Activated CD4-positive, alpha-beta memory T cell treated with anti-CD3 and anti-CD28 coated beads for 36 hours (primary cell): ENCODE results near the gene ZNF581. TPM values are rescaled to one million over a fixed set of nuclear protein-coding genes. Genes with fewer than 3 reads are reported as not detected.

Experiments used
- CTCF ChIA-PET: fragments of 350-600 bp; sonication (Branson Sonifier 250); formaldehyde crosslinking; loops from one replicate; lab custom pipeline; 2021; ENCODE audit warnings: antibody characterized with exemption, inconsistent platforms; lab: Charles Lee
- POLR2A ChIA-PET: fragments of 350-600 bp; sonication (Branson Sonifier 250); formaldehyde crosslinking; loops from one replicate; lab custom pipeline; 2021; ENCODE audit warnings: antibody characterized with exemption; lab: Charles Lee
- DNase-seq: peaks from one replicate; pipeline ENCODE4 v3.0.0-alpha.2; 2020
- H3K27ac Mint-ChIP-seq: one replicate; pipeline ENCODE4 v1.8.0; 2021; ENCODE audit warnings: mixed read lengths
- H3K27me3 Mint-ChIP-seq: one replicate; pipeline ENCODE4 v1.8.0; 2021; ENCODE audit warnings: mixed read lengths
- H3K36me3 Mint-ChIP-seq: one replicate; pipeline ENCODE4 v1.8.0; 2021; ENCODE audit warnings: mixed read lengths
- H3K4me1 Mint-ChIP-seq: one replicate; pipeline ENCODE4 v1.8.0; 2021; ENCODE audit warnings: low read depth, mixed read lengths
- H3K4me3 Mint-ChIP-seq: one replicate; pipeline ENCODE4 v1.8.0; 2021; ENCODE audit warnings: mild to moderate bottlenecking, mixed read lengths
- H3K9me3 Mint-ChIP-seq: one replicate; pipeline ENCODE4 v1.8.0; 2021; ENCODE audit warnings: mixed read lengths
- intact Hi-C: fragments of 100-400 bp; cut with micrococcal nuclease; formaldehyde crosslinking; loops from one replicate; pipeline ENCODE4 v1.15.1; 2023
- total RNA-seq, 2 experiments: library from RNA; stranded (reverse); gene quantifications; one replicate each; pipeline ENCODE4 v1.2.3, GENCODE V29; 2021

ZNF581 gene
- total RNA-seq, 2 experiments from 2014 or later = 19.2 to 20.1 TPM

GRCh38 chr19:55643887-55644176 is 383 bp downstream of the ZNF581 start:
- no peak for DNase-seq
- POLR2A ChIA-PET = interaction anchor here (2.6 kb wide), 1 partner anchor 11 kb away, joined by 19 read pairs; the partner anchor contains the start of gene U2AF2
- Mint-ChIP-seq H3K4me1 (peaks cover 49% of the 10 kb centered on the region), H3K36me3 (peaks cover 24% of the 10 kb centered on the region), H3K9me3 (peaks cover 2% of the 10 kb centered on the region), H3K27me3 (no peaks in the 10 kb centered on the region), H3K27ac (peak overlapping the region; percentile 98), H3K4me3 (peak overlapping the region; percentile 85)
- CTCF ChIA-PET = interaction anchor here (1.0 to 1.1 kb wide), 2 partner anchors 9 to 10 kb away, joined by 3 to 4 read pairs; no protein-coding TSS in a partner anchor
- intact Hi-C loops = loop anchor here (1.0 to 5.0 kb wide), 5 partner anchors 9 to 387 kb away; partner anchors contain the start of genes PPP6R1, RPL28, TMEM238 and ZNF865

GRCh38 chr19:55644191-55644833 is 863 bp downstream of the ZNF581 start:
- CTCF ChIA-PET = interaction anchor here (1.0 to 1.1 kb wide), 2 partner anchors 9 to 10 kb away, joined by 3 to 4 read pairs; no protein-coding TSS in a partner anchor
- Mint-ChIP-seq H3K4me1 (peaks cover 46% of the 10 kb centered on the region), H3K27ac (peak overlapping the region; percentile 98), H3K36me3 (peaks cover 21% of the 10 kb centered on the region), H3K27me3 (no peaks in the 10 kb centered on the region), H3K4me3 (peak overlapping the region; percentile 85), H3K9me3 (no peaks in the 10 kb centered on the region)
- POLR2A ChIA-PET = interaction anchor here (2.6 kb wide), 1 partner anchor 10 kb away, joined by 19 read pairs; the partner anchor contains the start of gene U2AF2
- intact Hi-C loops = loop anchor here (5.0 kb wide), 1 partner anchor 387 kb away; the partner anchor contains the start of gene PPP6R1
- no peak for DNase-seq

GRCh38 chr19:55644842-55645511 is 1.5 kb downstream of the ZNF581 start:
- H3K4me1 Mint-ChIP-seq = peaks cover 47% of the 10 kb centered on the region
- intact Hi-C loops = loop anchor here (5.0 kb wide), 1 partner anchor 388 kb away; the partner anchor contains the start of gene PPP6R1
- H3K9me3 Mint-ChIP-seq = no peaks in the 10 kb centered on the region
- DNase-seq = no peak
- POLR2A ChIA-PET = interaction anchor here (0.6 to 0.9 kb wide), 2 partner anchors 11 to 12 kb away, joined by 3 read pairs; no protein-coding TSS in a partner anchor
- H3K27me3 Mint-ChIP-seq = no peaks in the 10 kb centered on the region
- H3K4me3 Mint-ChIP-seq = peak overlapping the region; percentile 85
- H3K27ac Mint-ChIP-seq = peak overlapping the region; percentile 98
- H3K36me3 Mint-ChIP-seq = peaks cover 21% of the 10 kb centered on the region
- CTCF ChIA-PET = interaction anchor here (0.7 to 1.5 kb wide), 4 partner anchors 8 to 13 kb away, joined by 3 to 5 read pairs (median 4); no protein-coding TSS in a partner anchor

GRCh38 chr19:55645512-55645881 is 2.0 kb downstream of the ZNF581 start:
- Mint-ChIP-seq H3K4me1 (peaks cover 42% of the 10 kb centered on the region), H3K27ac (peak overlapping the region; percentile 13), H3K36me3 (peaks cover 21% of the 10 kb centered on the region), H3K9me3 (no peaks in the 10 kb centered on the region), H3K27me3 (no peaks in the 10 kb centered on the region), H3K4me3 (peak overlapping the region; percentile 49)
- ChIA-PET CTCF (interaction anchor here (0.7 to 1.5 kb wide), 2 partner anchors 9 to 13 kb away, joined by 4 to 5 read pairs; no protein-coding TSS in a partner anchor), POLR2A (interaction anchor here (0.6 to 0.9 kb wide), 2 partner anchors 12 kb away, joined by 3 read pairs; no protein-coding TSS in a partner anchor)
- no peak for DNase-seq
- intact Hi-C loops = no loop called here

GRCh38 chr19:55646889-55647731 is 3.7 kb downstream of the ZNF581 start:
- CTCF ChIA-PET = interaction anchor here (1.2 to 2.1 kb wide), 4 partner anchors 8 to 14 kb away, joined by 4 to 17 read pairs (median 5); no protein-coding TSS in a partner anchor
- no peak for DNase-seq
- intact Hi-C loops = no loop called here
- H3K4me1 Mint-ChIP-seq = peaks cover 40% of the 10 kb centered on the region
- no peaks in the 10 kb centered on the region for H3K9me3 Mint-ChIP-seq
- POLR2A ChIA-PET = interaction anchor here (0.9 to 1.5 kb wide), 2 partner anchors 10 kb away, joined by 3 to 5 read pairs; no protein-coding TSS in a partner anchor
- no peaks in the 10 kb centered on the region for H3K27me3 Mint-ChIP-seq
- peak overlapping the region; percentile 70 for H3K4me3 Mint-ChIP-seq
- H3K27ac Mint-ChIP-seq = no peak overlapping the region
- H3K36me3 Mint-ChIP-seq = peaks cover 16% of the 10 kb centered on the region

GRCh38 chr19:55647732-55648584 is 4.5 kb downstream of the ZNF581 start, which contains the start of gene CCDC106:
TSS of gene CCDC106 (plus strand) at chr19:55648212. CDS start at chr19:55649047, 835 bp downstream.
- H3K27ac Mint-ChIP-seq = peak within 1 kb of the TSS; percentile 42
- intact Hi-C loops = no loop called here
- peaks cover 15% of the 10 kb centered on the region for H3K36me3 Mint-ChIP-seq
- peak; percentile 43 for DNase-seq
- POLR2A ChIA-PET = interaction anchor here (0.9 to 1.5 kb wide), 2 partner anchors 9 to 11 kb away, joined by 3 to 5 read pairs; no protein-coding TSS in a partner anchor
- H3K27me3 Mint-ChIP-seq = no peaks in the 10 kb centered on the region
- H3K4me3 Mint-ChIP-seq = peak within 1 kb of the TSS; percentile 70
- H3K9me3 Mint-ChIP-seq = no peaks in the 10 kb centered on the region
- H3K4me1 Mint-ChIP-seq = peaks cover 39% of the 10 kb centered on the region
- CTCF ChIA-PET = interaction anchor here (1.2 to 2.1 kb wide), 4 partner anchors 9 to 15 kb away, joined by 4 to 17 read pairs (median 5); no protein-coding TSS in a partner anchor

- Mint-ChIP-seq H3K4me1 (peaks cover 34% of the 10 kb centered on the region), H3K9me3 (no peaks in the 10 kb centered on the region), H3K27ac (peak overlapping the region; percentile 42), H3K4me3 (peak overlapping the region; percentile 63), H3K27me3 (no peaks in the 10 kb centered on the region), H3K36me3 (peaks cover 9% of the 10 kb centered on the region)
- no peak for DNase-seq
- ChIA-PET CTCF (interaction anchor here (2.1 kb wide), 1 partner anchor 16 kb away, joined by 17 read pairs; no protein-coding TSS in a partner anchor), POLR2A (no interaction called here)
- intact Hi-C loops = no loop called here
These were observed 5.3 kb downstream of the ZNF581 start for GRCh38 chr19:55648585-55649267.

GRCh38 chr19:55649268-55650125 is 6.0 kb downstream of the ZNF581 start:
- Mint-ChIP-seq H3K27ac (peak overlapping the region; percentile 11), H3K27me3 (no peaks in the 10 kb centered on the region)

GRCh38 chr19:55650126-55650557 is 6.7 kb downstream of the ZNF581 start:
- intact Hi-C loops = loop anchor here (5.0 to 10.0 kb wide), 3 partner anchors 665 to 1458 kb away; partner anchors contain the start of genes LENG8, TSEN34 and ZSCAN5A
- peaks cover 27% of the 10 kb centered on the region for H3K4me1 Mint-ChIP-seq
- POLR2A ChIA-PET = no interaction called here
- DNase-seq = peak; percentile 47
- no peaks in the 10 kb centered on the region for H3K27me3 Mint-ChIP-seq
- H3K9me3 Mint-ChIP-seq = no peaks in the 10 kb centered on the region
- no peak overlapping the region for H3K27ac Mint-ChIP-seq
- H3K4me3 Mint-ChIP-seq = no peak overlapping the region
- CTCF ChIA-PET = interaction anchor here (1.0 kb wide), 1 partner anchor 17 kb away, joined by 5 read pairs; no protein-coding TSS in a partner anchor
- peaks cover 5% of the 10 kb centered on the region for H3K36me3 Mint-ChIP-seq

More at GRCh38 chr19:55649268-55650125, 6.0 kb downstream of the ZNF581 start:
- no peak for DNase-seq
- Mint-ChIP-seq H3K36me3 (peaks cover 5% of the 10 kb centered on the region), H3K4me3 (peak overlapping the region; percentile 26), H3K9me3 (no peaks in the 10 kb centered on the region), H3K4me1 (peaks cover 30% of the 10 kb centered on the region)
- POLR2A ChIA-PET = interaction anchor here (0.6 kb wide), 1 partner anchor 8 kb away, joined by 3 read pairs; no protein-coding TSS in a partner anchor
- CTCF ChIA-PET = interaction anchor here (1.0 kb wide), 1 partner anchor 17 kb away, joined by 5 read pairs; no protein-coding TSS in a partner anchor
- intact Hi-C loops = loop anchor here (5.0 to 10.0 kb wide), 3 partner anchors 665 to 1457 kb away; partner anchors contain the start of genes LENG8, TSEN34 and ZSCAN5A
